Brain pericyte (primary cell): ENCODE results near the gene LOXHD1.

Experiments
- DNase-seq: peaks from one replicate; pipeline ENCODE4 v3.0.0-alpha.2; 2012; ENCODE audit warnings: low read depth, low spot score

Gene LOXHD1

DNA sequence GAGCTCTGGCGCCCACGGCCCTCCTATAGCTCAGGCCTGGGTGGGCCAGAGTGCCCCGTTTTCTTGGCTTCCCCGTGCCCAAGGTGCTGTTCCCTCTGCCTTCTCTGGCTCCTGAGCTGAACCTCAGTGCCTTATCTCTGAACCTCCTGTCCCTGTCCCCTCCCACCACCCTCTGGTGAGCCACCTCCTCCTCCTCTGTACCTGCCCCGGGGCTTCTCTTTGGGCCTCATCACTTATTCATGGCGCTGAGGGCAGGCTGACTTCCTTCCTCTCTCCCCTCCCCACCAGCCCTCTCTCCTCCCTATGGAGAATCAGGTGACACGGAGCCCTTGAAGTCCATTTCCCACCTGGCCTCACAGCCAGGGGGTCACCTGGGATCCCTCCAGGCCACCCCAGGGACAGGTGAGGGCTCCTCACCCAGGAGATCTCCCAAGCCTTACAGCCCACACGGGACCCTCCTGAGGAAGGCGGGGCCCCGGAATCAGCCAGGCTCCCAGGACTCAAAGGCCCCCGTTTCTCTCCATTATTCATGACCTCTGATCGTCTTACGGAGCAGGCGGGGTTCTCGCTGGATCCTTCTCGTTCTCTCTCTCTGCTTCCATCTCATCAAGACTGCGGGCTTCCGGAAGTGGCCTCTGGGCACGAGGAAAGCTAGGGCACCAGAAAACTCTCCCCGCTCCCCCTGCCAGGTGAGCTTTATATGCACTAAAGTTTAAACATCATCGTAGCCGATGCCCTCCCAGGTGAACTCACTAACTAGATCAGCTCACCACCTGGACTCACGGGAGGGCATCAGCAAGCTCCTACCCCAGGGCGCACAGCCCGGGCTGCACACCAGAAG is at the start of gene LOXHD1:
Gene LOXHD1 (minus strand): TSS at position 106 of the 841 bp plus-strand sequence. CDS start 187 bp downstream, outside the sequence.
- no peak for DNase-seq

GRCh38 chr18:46705521-46705920 is 48.5 kb upstream of the LOXHD1 start:
- DNase-seq: no peak

DNA sequence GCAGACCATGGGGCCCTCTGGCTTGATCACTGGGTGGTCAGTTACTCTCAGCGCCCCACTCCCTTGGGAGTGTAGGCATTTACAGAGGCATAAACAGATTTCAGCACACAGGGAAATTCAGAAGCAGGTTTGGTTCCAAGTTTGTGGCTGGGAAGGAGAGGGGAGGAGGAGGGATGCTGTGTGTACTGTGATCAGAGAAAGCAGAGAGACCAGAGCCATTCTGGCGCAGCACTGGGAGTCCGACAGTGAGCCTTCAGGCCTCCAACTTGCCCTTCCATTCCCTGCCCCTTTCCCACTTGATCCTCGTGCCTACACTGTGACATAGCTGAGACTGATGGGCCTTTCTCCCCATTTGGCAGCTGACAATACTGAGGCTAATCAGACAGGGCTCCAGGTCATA is 47.8 kb upstream of the LOXHD1 start:
- DNase-seq: no peak

- DNase-seq: no peak
Measured at GRCh38 chr18:46704189-46704588, 47.2 kb upstream of the LOXHD1 start.

GRCh38 chr18:46702471-46702870 is 45.5 kb upstream of the LOXHD1 start:
- DNase-seq: no peak

- DNase-seq: no peak
Measured at GRCh38 chr18:46700066-46700824, 43.2 kb upstream of the LOXHD1 start.

- no peak for DNase-seq
Measured at GRCh38 chr18:46696702-46697101, 39.7 kb upstream of the LOXHD1 start.

DNA sequence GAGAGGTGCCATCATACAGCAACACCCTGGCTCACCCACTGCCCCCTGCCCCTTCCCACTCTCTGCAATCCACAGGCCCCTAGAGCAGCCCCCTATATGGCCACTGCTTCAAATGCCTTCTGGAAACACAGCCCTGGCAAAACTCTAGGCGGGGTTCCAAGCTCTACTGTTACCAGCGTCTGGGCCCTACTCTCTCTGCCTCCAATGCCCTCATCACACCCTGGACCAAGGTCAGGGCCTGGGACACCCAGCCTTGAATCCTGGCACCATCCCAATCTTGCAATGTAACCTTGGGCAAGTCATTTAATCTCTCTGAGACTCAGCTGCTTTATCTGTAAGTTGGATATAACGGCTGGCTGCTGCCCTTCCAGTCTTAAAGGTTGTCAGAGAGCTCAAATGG is 39.2 kb upstream of the LOXHD1 start:
- no peak for DNase-seq

- DNase-seq: no peak
Measured at GRCh38 chr18:46693996-46694395, 37.0 kb upstream of the LOXHD1 start.

- no peak for DNase-seq
Measured at GRCh38 chr18:46688853-46689525, 32.0 kb upstream of the LOXHD1 start.

DNA sequence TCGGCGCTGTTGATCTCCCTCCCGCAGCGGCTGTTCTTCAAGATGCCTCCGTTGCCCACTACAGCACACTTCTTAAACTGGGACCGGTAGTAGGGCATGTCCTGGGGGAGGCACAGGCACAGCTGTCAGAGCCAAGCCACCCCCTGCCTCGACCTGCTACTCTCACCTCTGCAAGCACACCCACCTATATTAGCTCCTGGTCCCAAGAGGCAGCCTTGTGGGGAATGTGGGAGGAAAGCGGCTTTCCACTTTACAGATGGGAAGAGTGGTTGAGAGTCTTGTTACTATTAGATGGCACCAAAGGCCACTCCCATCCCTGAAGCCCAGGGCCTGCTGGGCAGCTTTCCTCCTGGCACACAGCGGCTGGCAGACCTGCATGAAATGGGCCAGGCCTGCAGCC is 29.2 kb upstream of the LOXHD1 start:
- no peak for DNase-seq

- DNase-seq: no peak
Measured at GRCh38 chr18:46683252-46683651, 26.2 kb upstream of the LOXHD1 start.

- DNase-seq: no peak
Measured at GRCh38 chr18:46680784-46681695, 24.0 kb upstream of the LOXHD1 start.

GRCh38 chr18:46679846-46680598 is 23.0 kb upstream of the LOXHD1 start:
- DNase-seq: no peak

GRCh38 chr18:46678785-46679399 is 21.9 kb upstream of the LOXHD1 start:
- DNase-seq: no peak

DNA sequence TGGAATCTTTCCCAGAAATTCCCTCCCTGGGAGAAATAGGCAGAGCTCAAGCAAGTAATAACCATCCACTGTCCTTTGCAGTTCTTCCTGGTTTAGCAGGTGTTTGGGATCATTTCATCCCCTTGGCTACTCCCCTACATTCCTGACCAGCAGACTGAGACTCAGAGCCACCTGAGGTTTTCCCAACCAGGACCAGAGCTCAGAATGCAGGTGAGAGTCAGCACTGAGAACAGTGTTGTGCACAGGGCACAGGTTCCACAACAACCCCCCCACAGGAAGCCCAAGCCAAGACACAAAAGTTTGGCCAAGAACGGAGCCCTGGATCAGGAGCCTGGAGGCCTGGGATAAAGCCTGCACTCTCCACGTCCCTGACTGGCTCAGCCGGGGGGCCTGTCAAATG is 21.0 kb upstream of the LOXHD1 start:
- DNase-seq: no peak

DNA sequence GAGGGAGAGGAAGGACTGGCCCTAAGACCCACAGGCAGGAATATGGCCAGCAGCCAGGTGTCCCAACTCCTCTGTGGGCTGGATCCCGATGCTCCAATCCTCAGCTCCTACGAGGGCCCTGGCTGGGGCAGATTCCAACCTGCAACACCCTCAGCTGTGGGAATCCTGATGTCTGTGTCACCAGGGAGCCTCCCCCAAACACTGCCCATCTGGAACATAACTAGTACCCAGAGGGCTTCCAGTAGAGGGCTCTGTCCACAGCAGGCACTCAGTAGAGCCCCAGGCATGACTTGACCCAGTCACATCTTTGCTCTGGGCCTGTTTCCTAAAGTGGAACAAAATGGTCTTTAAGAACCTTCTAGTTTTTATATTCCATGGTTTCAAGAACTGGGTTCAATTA is 20.6 kb upstream of the LOXHD1 start:
- no peak for DNase-seq

DNA sequence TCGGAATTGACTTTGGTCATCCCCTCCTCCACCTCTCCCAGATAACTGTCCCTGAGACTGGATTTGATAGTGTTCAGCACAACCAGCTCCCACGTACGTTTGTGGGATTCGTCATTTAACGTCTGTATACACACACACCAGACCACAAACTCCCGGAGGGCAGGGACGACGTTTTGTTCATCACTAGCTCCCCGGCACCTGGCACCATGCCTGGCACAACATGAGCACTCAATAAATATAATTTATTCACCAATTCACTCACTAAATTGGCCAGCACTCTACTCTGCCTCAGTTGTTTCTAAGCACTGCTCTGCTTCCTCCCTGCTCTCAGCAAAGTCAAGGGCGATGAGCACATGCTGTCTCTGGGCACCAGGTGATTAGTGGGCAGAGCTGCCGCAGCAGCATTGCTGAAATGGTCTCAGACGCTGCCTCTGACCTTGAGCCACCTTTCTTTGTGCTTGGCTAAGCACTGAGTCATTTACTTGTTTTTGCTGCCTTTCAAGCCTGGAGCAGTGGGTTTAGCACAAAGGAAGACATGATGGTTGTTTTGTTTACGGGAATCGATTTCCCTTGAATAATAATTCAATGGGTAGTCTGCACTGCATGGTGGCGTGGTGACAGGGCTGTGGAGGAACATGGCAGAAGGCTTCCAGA is 19.3 kb upstream of the LOXHD1 start:
- DNase-seq: no peak

DNA sequence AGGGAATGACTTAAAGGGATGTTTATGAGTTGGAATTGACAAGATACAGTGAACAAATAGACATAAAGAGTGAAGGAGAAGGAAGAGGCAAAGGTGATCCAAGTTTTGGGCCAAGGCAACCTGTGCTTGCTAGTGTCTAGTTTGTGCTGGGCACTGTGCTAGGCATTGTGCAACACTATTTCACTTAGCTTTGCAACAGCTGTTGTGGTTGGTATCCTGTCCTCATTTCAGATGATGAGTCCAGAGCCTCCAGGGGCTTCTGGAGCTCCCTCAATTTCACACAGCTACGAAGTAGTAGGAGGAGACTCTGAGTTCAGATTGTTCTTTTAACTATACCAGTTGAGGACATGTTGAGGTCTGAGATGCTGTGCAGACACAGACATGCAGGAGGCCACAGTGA is 18.1 kb upstream of the LOXHD1 start:
- no peak for DNase-seq
